IPS-15b (cell line): ENCODE results near the gene TMEM53.
"Not testable (repeated sequence)": the region's sequence is repeated elsewhere in the genome, so short reads cannot be mapped to it uniquely, and the experiment has no call there.

Experiments used
- H3K27me3 ChIP-seq: one replicate; pipeline ENCODE4 v1.6.1; 2013; ENCODE audit warnings: low read length; ENCODE audit not compliant: control insufficient read depth, insufficient read depth
- H3K36me3 ChIP-seq: one replicate; pipeline ENCODE4 v1.6.1; 2013; ENCODE audit warnings: low read length; ENCODE audit not compliant: control insufficient read depth, insufficient read depth
- H3K4me1 ChIP-seq: one replicate; pipeline ENCODE4 v1.6.1; 2013; ENCODE audit warnings: mild to moderate bottlenecking, low read length; ENCODE audit not compliant: control insufficient read depth, insufficient read depth
- H3K4me3 ChIP-seq: one replicate; pipeline ENCODE4 v1.5.1; 2013; ENCODE audit warnings: low read depth, low read length
- H3K9ac ChIP-seq: one replicate; pipeline ENCODE4 v1.6.1; 2013; ENCODE audit warnings: low read depth, mild to moderate bottlenecking, low read length
- H3K9me3 ChIP-seq: one replicate; pipeline ENCODE4 v1.6.1; 2013; ENCODE audit warnings: mild to moderate bottlenecking, low read length; ENCODE audit not compliant: control insufficient read depth, insufficient read depth

TMEM53 gene

GRCh38 chr1:44678626-44679025 is 4.3 kb upstream of the TMEM53 start:
- H3K4me3 ChIP-seq, result no peak overlapping the region
- no peaks in the 10 kb centered on the region for H3K27me3 ChIP-seq
- H3K9ac ChIP-seq, result no peak overlapping the region
- H3K4me1 ChIP-seq, result peaks cover 18% of the 10 kb centered on the region
- H3K36me3 ChIP-seq, result no peaks in the 10 kb centered on the region
- H3K9me3 ChIP-seq, result no peaks in the 10 kb centered on the region

GRCh38 chr1:44678120-44678519 is 3.8 kb upstream of the TMEM53 start:
- Histone ChIP-seq H3K4me3 (no peak overlapping the region), H3K9ac (no peak overlapping the region), H3K4me1 (peaks cover 20% of the 10 kb centered on the region), H3K27me3 (peaks cover under 1% of the 10 kb centered on the region), H3K9me3 (no peaks in the 10 kb centered on the region), H3K36me3 (no peaks in the 10 kb centered on the region)

GRCh38 chr1:44677201-44677766 is 3.0 kb upstream of the TMEM53 start:
- H3K9ac ChIP-seq, result no peak overlapping the region
- no peaks in the 10 kb centered on the region for H3K9me3 ChIP-seq
- H3K36me3 ChIP-seq, result no peaks in the 10 kb centered on the region
- H3K27me3 ChIP-seq, result peaks cover 4% of the 10 kb centered on the region
- peaks cover 20% of the 10 kb centered on the region for H3K4me1 ChIP-seq
- H3K4me3 ChIP-seq, result no peak overlapping the region

GRCh38 chr1:44676484-44677200 is 2.4 kb upstream of the TMEM53 start:
- Histone ChIP-seq H3K4me3 (no peak overlapping the region), H3K9ac (no peak overlapping the region), H3K4me1 (peaks cover 15% of the 10 kb centered on the region), H3K36me3 (no peaks in the 10 kb centered on the region), H3K9me3 (no peaks in the 10 kb centered on the region), H3K27me3 (peaks cover 4% of the 10 kb centered on the region)

- H3K4me1 ChIP-seq, result peaks cover 13% of the 10 kb centered on the region
- H3K36me3 ChIP-seq, result no peaks in the 10 kb centered on the region
- H3K27me3 ChIP-seq, result peaks cover 4% of the 10 kb centered on the region
- H3K9me3 ChIP-seq, result no peaks in the 10 kb centered on the region
- H3K9ac ChIP-seq, result no peak overlapping the region
- peak overlapping the region; percentile 77 for H3K4me3 ChIP-seq
These were observed 905 bp upstream of the TMEM53 start for GRCh38 chr1:44675186-44675585.

GRCh38 chr1:44673675-44674112 is 587 bp downstream of the TMEM53 start:
- H3K27me3 ChIP-seq, result peaks cover 4% of the 10 kb centered on the region
- H3K9me3 ChIP-seq, result no peaks in the 10 kb centered on the region
- H3K36me3 ChIP-seq, result no peaks in the 10 kb centered on the region
- no peak overlapping the region for H3K9ac ChIP-seq
- peaks cover 13% of the 10 kb centered on the region for H3K4me1 ChIP-seq
- H3K4me3 ChIP-seq, result peak overlapping the region; percentile 77

- Histone ChIP-seq H3K4me3 (peak overlapping the region; percentile 77), H3K27me3 (peaks cover 4% of the 10 kb centered on the region), H3K9me3 (no peaks in the 10 kb centered on the region), H3K4me1 (peaks cover 13% of the 10 kb centered on the region), H3K9ac (no peak overlapping the region), H3K36me3 (no peaks in the 10 kb centered on the region)
These were observed 1.2 kb downstream of the TMEM53 start for GRCh38 chr1:44672961-44673674.

- Histone ChIP-seq H3K9ac (no peak overlapping the region), H3K4me3 (no peak overlapping the region)
These were observed 1.9 kb downstream of the TMEM53 start for GRCh38 chr1:44672254-44672955.

GRCh38 chr1:44670751-44671640 is 3.3 kb downstream of the TMEM53 start:
- Histone ChIP-seq H3K27me3 (peaks cover 4% of the 10 kb centered on the region), H3K36me3 (no peaks in the 10 kb centered on the region), H3K4me1 (peaks cover 6% of the 10 kb centered on the region), H3K9me3 (no peaks in the 10 kb centered on the region), H3K9ac (no peak overlapping the region), H3K4me3 (no peak overlapping the region)

More at GRCh38 chr1:44672254-44672955, 1.9 kb downstream of the TMEM53 start:
- Histone ChIP-seq H3K27me3 (peaks cover 4% of the 10 kb centered on the region), H3K36me3 (no peaks in the 10 kb centered on the region), H3K9me3 (no peaks in the 10 kb centered on the region), H3K4me1 (peaks cover 13% of the 10 kb centered on the region)

GRCh38 chr1:44666719-44667118 is 7.6 kb downstream of the TMEM53 start:
- not testable (repeated sequence) for H3K4me1 ChIP-seq, H3K9ac ChIP-seq, H3K36me3 ChIP-seq, H3K27me3 ChIP-seq, H3K4me3 ChIP-seq, H3K9me3 ChIP-seq
